ENCODE measurements around the gene PLCH2. TPM values are rescaled to one million over a fixed set of nuclear protein-coding genes. Genes with fewer than 3 reads are reported as not detected.

PLCH2 gene
- total and polyA plus RNA-seq, 4 donors, result 0.33 to 1.3 (median 1.0) TPM; not detected in 1

DNA sequence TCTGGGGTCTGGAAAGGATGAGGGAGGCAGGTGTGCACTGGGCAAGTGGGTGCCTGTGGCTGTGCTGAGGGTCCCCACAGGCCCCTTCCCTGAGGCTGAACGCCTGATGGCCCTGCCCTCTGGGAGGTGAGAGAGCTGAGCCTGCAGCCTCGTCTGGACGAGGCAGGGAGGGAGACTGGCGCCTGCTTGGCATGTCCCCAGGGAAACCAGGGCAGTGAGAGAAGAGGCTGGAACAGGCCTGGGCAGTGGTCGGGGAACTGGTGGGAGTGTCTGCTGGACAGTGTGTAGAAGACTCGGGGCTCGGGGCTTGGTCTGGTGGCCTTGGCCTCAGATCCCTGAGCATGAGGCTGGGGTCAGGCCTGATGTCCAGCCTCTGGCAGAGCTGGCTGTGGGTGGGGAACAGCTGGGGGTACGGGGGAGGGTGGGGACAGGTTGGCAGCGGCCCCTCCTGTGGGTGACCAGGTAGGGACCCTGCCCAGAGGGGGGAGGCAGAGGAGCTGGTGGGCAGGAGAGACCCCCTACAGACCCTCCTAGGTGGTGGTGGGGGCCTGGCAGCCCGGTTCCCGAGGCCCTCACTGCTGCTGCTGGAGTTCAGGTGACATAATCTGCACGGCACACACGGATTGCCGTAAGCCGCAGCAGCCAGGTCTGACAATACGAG is 30.8 kb upstream of the PLCH2 start:
- no peak overlapping the region for H3K27ac ChIP-seq (ENCODE audit: low read depth in 1 of 2, low read length in 2 of 2)
- TF ChIP-seq, protein P1, sequence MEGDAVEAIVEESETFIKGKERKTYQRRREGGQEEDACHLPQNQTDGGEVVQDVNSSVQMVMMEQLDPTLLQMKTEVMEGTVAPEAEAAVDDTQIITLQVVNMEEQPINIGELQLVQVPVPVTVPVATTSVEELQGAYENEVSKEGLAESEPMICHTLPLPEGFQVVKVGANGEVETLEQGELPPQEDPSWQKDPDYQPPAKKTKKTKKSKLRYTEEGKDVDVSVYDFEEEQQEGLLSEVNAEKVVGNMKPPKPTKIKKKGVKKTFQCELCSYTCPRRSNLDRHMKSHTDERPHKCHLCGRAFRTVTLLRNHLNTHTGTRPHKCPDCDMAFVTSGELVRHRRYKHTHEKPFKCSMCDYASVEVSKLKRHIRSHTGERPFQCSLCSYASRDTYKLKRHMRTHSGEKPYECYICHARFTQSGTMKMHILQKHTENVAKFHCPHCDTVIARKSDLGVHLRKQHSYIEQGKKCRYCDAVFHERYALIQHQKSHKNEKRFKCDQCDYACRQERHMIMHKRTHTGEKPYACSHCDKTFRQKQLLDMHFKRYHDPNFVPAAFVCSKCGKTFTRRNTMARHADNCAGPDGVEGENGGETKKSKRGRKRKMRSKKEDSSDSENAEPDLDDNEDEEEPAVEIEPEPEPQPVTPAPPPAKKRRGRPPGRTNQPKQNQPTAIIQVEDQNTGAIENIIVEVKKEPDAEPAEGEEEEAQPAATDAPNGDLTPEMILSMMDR (IDR thresholded peaks at IDR 0.05; ENCODE audit: low read depth, low read length, missing input control), result no peak
- TF ChIP-seq FOXA2 (IDR thresholded peaks at IDR 0.05) (no peak), GABPA (IDR thresholded peaks at IDR 0.05 in 1 of 2, conservative IDR thresholded peaks at IDR 0.05 in 1 of 2) (no peak), RXRA (IDR thresholded peaks at IDR 0.05) (no peak), RAD21 (IDR thresholded peaks at IDR 0.05) (no peak), TAF1 (conservative IDR thresholded peaks at IDR 0.05) (no peak), NR2F2 (IDR thresholded peaks at IDR 0.05) (no peak), SP1 (IDR thresholded peaks at IDR 0.05) (no peak), YY1 (IDR thresholded peaks at IDR 0.05) (no peak), FOXA1 (IDR thresholded peaks at IDR 0.05) (no peak), EGR1 (IDR thresholded peaks at IDR 0.05; ENCODE audit: low read depth in 2 of 2) (no peak), HNF4G (IDR thresholded peaks at IDR 0.05) (no peak), JUND (IDR thresholded peaks at IDR 0.05) (no peak), HNF4A (conservative IDR thresholded peaks at IDR 0.05) (no peak)
- TF ChIP-seq, protein P2, sequence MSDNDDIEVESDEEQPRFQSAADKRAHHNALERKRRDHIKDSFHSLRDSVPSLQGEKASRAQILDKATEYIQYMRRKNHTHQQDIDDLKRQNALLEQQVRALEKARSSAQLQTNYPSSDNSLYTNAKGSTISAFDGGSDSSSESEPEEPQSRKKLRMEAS (IDR thresholded peaks at IDR 0.05), result no peak
- TF ChIP-seq, protein P3, sequence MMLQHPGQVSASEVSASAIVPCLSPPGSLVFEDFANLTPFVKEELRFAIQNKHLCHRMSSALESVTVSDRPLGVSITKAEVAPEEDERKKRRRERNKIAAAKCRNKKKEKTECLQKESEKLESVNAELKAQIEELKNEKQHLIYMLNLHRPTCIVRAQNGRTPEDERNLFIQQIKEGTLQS (IDR thresholded peaks at IDR 0.05), result no peak
- TF ChIP-seq, protein P4, sequence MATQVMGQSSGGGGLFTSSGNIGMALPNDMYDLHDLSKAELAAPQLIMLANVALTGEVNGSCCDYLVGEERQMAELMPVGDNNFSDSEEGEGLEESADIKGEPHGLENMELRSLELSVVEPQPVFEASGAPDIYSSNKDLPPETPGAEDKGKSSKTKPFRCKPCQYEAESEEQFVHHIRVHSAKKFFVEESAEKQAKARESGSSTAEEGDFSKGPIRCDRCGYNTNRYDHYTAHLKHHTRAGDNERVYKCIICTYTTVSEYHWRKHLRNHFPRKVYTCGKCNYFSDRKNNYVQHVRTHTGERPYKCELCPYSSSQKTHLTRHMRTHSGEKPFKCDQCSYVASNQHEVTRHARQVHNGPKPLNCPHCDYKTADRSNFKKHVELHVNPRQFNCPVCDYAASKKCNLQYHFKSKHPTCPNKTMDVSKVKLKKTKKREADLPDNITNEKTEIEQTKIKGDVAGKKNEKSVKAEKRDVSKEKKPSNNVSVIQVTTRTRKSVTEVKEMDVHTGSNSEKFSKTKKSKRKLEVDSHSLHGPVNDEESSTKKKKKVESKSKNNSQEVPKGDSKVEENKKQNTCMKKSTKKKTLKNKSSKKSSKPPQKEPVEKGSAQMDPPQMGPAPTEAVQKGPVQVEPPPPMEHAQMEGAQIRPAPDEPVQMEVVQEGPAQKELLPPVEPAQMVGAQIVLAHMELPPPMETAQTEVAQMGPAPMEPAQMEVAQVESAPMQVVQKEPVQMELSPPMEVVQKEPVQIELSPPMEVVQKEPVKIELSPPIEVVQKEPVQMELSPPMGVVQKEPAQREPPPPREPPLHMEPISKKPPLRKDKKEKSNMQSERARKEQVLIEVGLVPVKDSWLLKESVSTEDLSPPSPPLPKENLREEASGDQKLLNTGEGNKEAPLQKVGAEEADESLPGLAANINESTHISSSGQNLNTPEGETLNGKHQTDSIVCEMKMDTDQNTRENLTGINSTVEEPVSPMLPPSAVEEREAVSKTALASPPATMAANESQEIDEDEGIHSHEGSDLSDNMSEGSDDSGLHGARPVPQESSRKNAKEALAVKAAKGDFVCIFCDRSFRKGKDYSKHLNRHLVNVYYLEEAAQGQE (IDR thresholded peaks at IDR 0.05), result no peak
- TF ChIP-seq, protein P5, sequence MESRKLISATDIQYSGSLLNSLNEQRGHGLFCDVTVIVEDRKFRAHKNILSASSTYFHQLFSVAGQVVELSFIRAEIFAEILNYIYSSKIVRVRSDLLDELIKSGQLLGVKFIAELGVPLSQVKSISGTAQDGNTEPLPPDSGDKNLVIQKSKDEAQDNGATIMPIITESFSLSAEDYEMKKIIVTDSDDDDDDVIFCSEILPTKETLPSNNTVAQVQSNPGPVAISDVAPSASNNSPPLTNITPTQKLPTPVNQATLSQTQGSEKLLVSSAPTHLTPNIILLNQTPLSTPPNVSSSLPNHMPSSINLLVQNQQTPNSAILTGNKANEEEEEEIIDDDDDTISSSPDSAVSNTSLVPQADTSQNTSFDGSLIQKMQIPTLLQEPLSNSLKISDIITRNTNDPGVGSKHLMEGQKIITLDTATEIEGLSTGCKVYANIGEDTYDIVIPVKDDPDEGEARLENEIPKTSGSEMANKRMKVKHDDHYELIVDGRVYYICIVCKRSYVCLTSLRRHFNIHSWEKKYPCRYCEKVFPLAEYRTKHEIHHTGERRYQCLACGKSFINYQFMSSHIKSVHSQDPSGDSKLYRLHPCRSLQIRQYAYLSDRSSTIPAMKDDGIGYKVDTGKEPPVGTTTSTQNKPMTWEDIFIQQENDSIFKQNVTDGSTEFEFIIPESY (IDR thresholded peaks at IDR 0.05), result no peak
- no peaks in the 10 kb centered on the region for H3K9me3 ChIP-seq (ENCODE audit: control insufficient read depth in 4 of 4, low read length in 3 of 4)
- WGBS, result 65% methylated on average over 16 of the region's 16 CpGs
- DNase-seq (ENCODE audit: low spot score), result no peak
- H3K4me1 ChIP-seq (ENCODE audit: control insufficient read depth in 4 of 4, insufficient read depth in 4 of 4, low read length in 3 of 4), result peaks cover 0 to 2% (median 0%) of the 10 kb centered on the region in 4 donors
- no peak overlapping the region for H3K4me3 ChIP-seq (ENCODE audit: low read depth in 1 of 3, low read length in 3 of 3)
- no peak overlapping the region for H3K9ac ChIP-seq (ENCODE audit: low read depth in 1 of 2, low read length in 2 of 2)
- H3K27me3 ChIP-seq (ENCODE audit: control insufficient read depth in 4 of 4, insufficient read depth in 4 of 4, low read length in 3 of 4), result peaks cover 0 to 12% (median 5%) of the 10 kb centered on the region in 4 donors
- no peaks in the 10 kb centered on the region for H3K36me3 ChIP-seq (ENCODE audit: control insufficient read depth in 4 of 4, insufficient read depth in 3 of 4, low read depth in 1 of 4, low read length in 3 of 4)

Measured in liver (tissue), 9 donors.